ENCODE results near the gene NIM1K.
"Not testable (repeated sequence)": the region's sequence is repeated elsewhere in the genome, so short reads cannot be mapped to it uniquely, and the experiment has no call there.

The NIM1K gene

GRCh38 chr5:43191740-43192557 is at the start of gene NIM1K:
Gene NIM1K (plus strand): TSS chr5:43192225. CDS start chr5:43245776, 53,551 bp downstream.
- DNase-seq (ENCODE audit: low read depth in 2 of 3, low spot score in 2 of 3) = peak in 2 of 3 experiments; percentile 13 to 24

- DNase-seq (ENCODE audit: low read depth in 2 of 3, low spot score in 2 of 3) = no peak
Measured at GRCh38 chr5:43145071-43145470, 47.0 kb upstream of the NIM1K start.

GRCh38 chr5:43146958-43147357 is 45.1 kb upstream of the NIM1K start:
- no peak for DNase-seq (ENCODE audit: low read depth in 2 of 3, low spot score in 2 of 3)

GRCh38 chr5:43148417-43148816 is 43.6 kb upstream of the NIM1K start:
- no peak for DNase-seq (ENCODE audit: low read depth in 2 of 3, low spot score in 2 of 3)

GRCh38 chr5:43149231-43149630 is 42.8 kb upstream of the NIM1K start:
- no peak for DNase-seq (ENCODE audit: low read depth in 2 of 3, low spot score in 2 of 3)

- DNase-seq (ENCODE audit: low read depth in 2 of 3, low spot score in 2 of 3) = no peak
Measured at GRCh38 chr5:43150075-43150474, 42.0 kb upstream of the NIM1K start.

- no peak for DNase-seq (ENCODE audit: low read depth in 2 of 3, low spot score in 2 of 3)
Measured at GRCh38 chr5:43150748-43151147, 41.3 kb upstream of the NIM1K start.

GRCh38 chr5:43152946-43153345 is 39.1 kb upstream of the NIM1K start:
- no peak for DNase-seq (ENCODE audit: low read depth in 2 of 3, low spot score in 2 of 3)

GRCh38 chr5:43154469-43154868 is 37.6 kb upstream of the NIM1K start:
- no peak for DNase-seq (ENCODE audit: low read depth in 2 of 3, low spot score in 2 of 3)

- no peak for DNase-seq (ENCODE audit: low read depth in 2 of 3, low spot score in 2 of 3)
Measured at GRCh38 chr5:43155394-43156096, 36.5 kb upstream of the NIM1K start.

GRCh38 chr5:43156388-43156787 is 35.6 kb upstream of the NIM1K start:
- DNase-seq (ENCODE audit: low read depth in 2 of 3, low spot score in 2 of 3) = no peak

- no peak for DNase-seq (ENCODE audit: low read depth in 2 of 3, low spot score in 2 of 3)
Measured at GRCh38 chr5:43157068-43157467, 35.0 kb upstream of the NIM1K start.

- DNase-seq (ENCODE audit: low read depth in 2 of 3, low spot score in 2 of 3) = no peak
Measured at GRCh38 chr5:43161244-43161643, 30.8 kb upstream of the NIM1K start.

GRCh38 chr5:43164801-43165200 is 27.2 kb upstream of the NIM1K start:
- DNase-seq (ENCODE audit: low read depth in 2 of 3, low spot score in 2 of 3) = not testable (repeated sequence)

GRCh38 chr5:43165323-43165722 is 26.7 kb upstream of the NIM1K start:
- DNase-seq (ENCODE audit: low read depth in 2 of 3, low spot score in 2 of 3) = no peak

- DNase-seq (ENCODE audit: low read depth in 2 of 3, low spot score in 2 of 3) = no peak
Measured at GRCh38 chr5:43168175-43168574, 23.9 kb upstream of the NIM1K start.

GRCh38 chr5:43171451-43171850 is 20.6 kb upstream of the NIM1K start:
- no peak for DNase-seq (ENCODE audit: low read depth in 2 of 3, low spot score in 2 of 3)

GRCh38 chr5:43171926-43172325 is 20.1 kb upstream of the NIM1K start:
- no peak for DNase-seq (ENCODE audit: low read depth in 2 of 3, low spot score in 2 of 3)

GRCh38 chr5:43172779-43173178 is 19.2 kb upstream of the NIM1K start:
- DNase-seq (ENCODE audit: low read depth in 2 of 3, low spot score in 2 of 3) = no peak

GRCh38 chr5:43174586-43174985 is 17.4 kb upstream of the NIM1K start:
- no peak for DNase-seq (ENCODE audit: low read depth in 2 of 3, low spot score in 2 of 3)

GRCh38 chr5:43179836-43180235 is 12.2 kb upstream of the NIM1K start:
- no peak for DNase-seq (ENCODE audit: low read depth in 2 of 3, low spot score in 2 of 3)

GRCh38 chr5:43182421-43182820 is 9.6 kb upstream of the NIM1K start:
- no peak for DNase-seq (ENCODE audit: low read depth in 2 of 3, low spot score in 2 of 3)
